Retina (tissue), 1 donor: Measurements from ENCODE around the gene CBS.
"Not testable (repeated sequence)": the region's sequence is repeated elsewhere in the genome, so short reads cannot be mapped to it uniquely, and the experiment has no call there.

Experiments used
- DNase-seq: peaks from one replicate; pipeline ENCODE4 v3.0.0-alpha.2; 2016

Gene CBS

GRCh38 chr21:43066690-43067089 lies 8.9 kb downstream of the CBS start:
- not testable (repeated sequence) for DNase-seq

GRCh38 chr21:43065991-43066390 lies 9.6 kb downstream of the CBS start:
- not testable (repeated sequence) for DNase-seq

- DNase-seq: not testable (repeated sequence)
Observed at GRCh38 chr21:43064265-43064917, 11.2 kb downstream of the CBS start.

- DNase-seq: not testable (repeated sequence)
Observed at GRCh38 chr21:43062955-43063664, 12.5 kb downstream of the CBS start.

- DNase-seq: not testable (repeated sequence)
Observed at GRCh38 chr21:43053112-43053511, 22.5 kb downstream of the CBS start.

GRCh38 chr21:43045876-43046821 lies 29.5 kb downstream of the CBS start:
- peak; percentile 26 for DNase-seq

GRCh38 chr21:43045165-43045875 lies 30.3 kb downstream of the CBS start:
- DNase-seq: not testable (repeated sequence)

GRCh38 chr21:43044547-43044946 lies 31.1 kb downstream of the CBS start:
- not testable (repeated sequence) for DNase-seq

- not testable (repeated sequence) for DNase-seq
Observed at GRCh38 chr21:43043291-43043690, 32.3 kb downstream of the CBS start.

GRCh38 chr21:43042169-43042568 lies 33.5 kb downstream of the CBS start:
- DNase-seq: not testable (repeated sequence)

GRCh38 chr21:43038659-43039044 lies 37.0 kb downstream of the CBS start:
- not testable (repeated sequence) for DNase-seq

GRCh38 chr21:43037918-43038658 lies 37.5 kb downstream of the CBS start:
- DNase-seq: not testable (repeated sequence)

GRCh38 chr21:43036889-43037288 lies 38.7 kb downstream of the CBS start:
- not testable (repeated sequence) for DNase-seq

GRCh38 chr21:43034826-43035225 lies 40.8 kb downstream of the CBS start:
- DNase-seq: no peak

- DNase-seq: no peak
Observed at GRCh38 chr21:43034101-43034500, 41.5 kb downstream of the CBS start.

- no peak for DNase-seq
Observed at GRCh38 chr21:43031121-43031619, 44.5 kb downstream of the CBS start.

- no peak for DNase-seq
Observed at GRCh38 chr21:43029785-43030184, 45.9 kb downstream of the CBS start.

GRCh38 chr21:43027846-43028731 lies 47.5 kb downstream of the CBS start:
- no peak for DNase-seq

GRCh38 chr21:43025636-43026180 lies 49.9 kb downstream of the CBS start:
- no peak for DNase-seq

- DNase-seq: no peak
Observed at GRCh38 chr21:43024439-43025136, 51.0 kb downstream of the CBS start.
